Measurements from ENCODE around the gene TRIM17.

DNA sequence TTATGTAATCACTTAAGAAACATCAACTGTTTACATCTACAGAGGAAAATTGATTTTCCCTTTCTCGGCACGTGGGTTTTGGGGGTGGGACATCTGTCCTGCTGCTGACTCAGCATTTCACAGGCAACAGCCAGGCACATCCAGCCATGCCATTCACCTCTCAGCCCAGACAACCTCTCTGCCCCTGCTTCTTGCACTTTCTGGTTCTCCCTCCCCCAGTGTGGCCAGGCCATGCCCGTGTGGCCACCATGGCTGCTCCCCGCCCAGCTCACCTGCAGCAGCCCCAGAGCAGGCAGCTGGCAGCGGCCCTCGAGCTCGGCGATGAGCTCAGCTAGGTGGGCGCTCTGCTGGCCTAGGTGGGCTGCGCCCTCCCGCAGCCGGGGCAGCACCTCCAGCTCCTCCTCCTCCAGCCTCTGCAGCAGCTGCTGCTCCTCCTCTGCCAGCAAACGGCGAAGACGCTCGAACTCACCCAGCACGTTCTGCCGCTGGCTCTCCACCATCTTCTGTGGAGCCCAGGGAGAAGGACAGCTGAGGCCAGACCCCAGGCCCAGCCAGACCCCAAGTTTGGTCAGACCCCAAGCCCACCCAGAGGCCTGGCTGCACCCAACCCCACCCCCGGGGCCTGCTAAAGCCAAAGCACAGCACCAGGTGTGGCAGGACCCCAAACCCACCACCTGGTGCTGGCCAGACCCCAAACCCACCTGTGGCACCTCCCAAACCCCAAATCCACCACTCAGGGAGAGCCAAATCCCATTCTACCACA, 15.8 kb downstream of the TRIM17 start:
- TF ChIP-seq, protein P1, sequence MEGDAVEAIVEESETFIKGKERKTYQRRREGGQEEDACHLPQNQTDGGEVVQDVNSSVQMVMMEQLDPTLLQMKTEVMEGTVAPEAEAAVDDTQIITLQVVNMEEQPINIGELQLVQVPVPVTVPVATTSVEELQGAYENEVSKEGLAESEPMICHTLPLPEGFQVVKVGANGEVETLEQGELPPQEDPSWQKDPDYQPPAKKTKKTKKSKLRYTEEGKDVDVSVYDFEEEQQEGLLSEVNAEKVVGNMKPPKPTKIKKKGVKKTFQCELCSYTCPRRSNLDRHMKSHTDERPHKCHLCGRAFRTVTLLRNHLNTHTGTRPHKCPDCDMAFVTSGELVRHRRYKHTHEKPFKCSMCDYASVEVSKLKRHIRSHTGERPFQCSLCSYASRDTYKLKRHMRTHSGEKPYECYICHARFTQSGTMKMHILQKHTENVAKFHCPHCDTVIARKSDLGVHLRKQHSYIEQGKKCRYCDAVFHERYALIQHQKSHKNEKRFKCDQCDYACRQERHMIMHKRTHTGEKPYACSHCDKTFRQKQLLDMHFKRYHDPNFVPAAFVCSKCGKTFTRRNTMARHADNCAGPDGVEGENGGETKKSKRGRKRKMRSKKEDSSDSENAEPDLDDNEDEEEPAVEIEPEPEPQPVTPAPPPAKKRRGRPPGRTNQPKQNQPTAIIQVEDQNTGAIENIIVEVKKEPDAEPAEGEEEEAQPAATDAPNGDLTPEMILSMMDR (conservative IDR thresholded peaks at IDR 0.05 in 1 of 2, IDR thresholded peaks at IDR 0.05 in 1 of 2; ENCODE audit: low read depth in 1 of 2, low read length in 2 of 2) = no peak
- no peak for TF ChIP-seq EZH2 (IDR thresholded peaks at IDR 0.05; ENCODE audit: low read length, missing control alignments)
